ENCODE results near the gene CTNNBL1. TPM values are rescaled to one million over a fixed set of nuclear protein-coding genes. Genes with fewer than 3 reads are reported as not detected.

The CTNNBL1 gene
- total RNA-seq, 1 experiment from 2014 or later = 203 TPM

GRCh38 chr20:37649017-37649416 lies 44.8 kb upstream of the CTNNBL1 start:
- ChIA-PET CTCF (interaction anchor here (0.6 kb wide), 1 partner anchor 295 kb away, joined by 4 read pairs; no protein-coding TSS in a partner anchor), POLR2A (no interaction called here)
- Mint-ChIP-seq H3K36me3 (ENCODE audit: insufficient read depth, unreplicated experiment) (no peaks in the 10 kb centered on the region), H3K4me3 (ENCODE audit: unreplicated experiment) (no peak overlapping the region), H3K9me3 (ENCODE audit: unreplicated experiment) (no peaks in the 10 kb centered on the region), H3K27ac (ENCODE audit: unreplicated experiment) (no peak overlapping the region), H3K27me3 (ENCODE audit: insufficient read depth, unreplicated experiment) (peaks cover 3% of the 10 kb centered on the region), H3K4me1 (ENCODE audit: low read depth, unreplicated experiment) (peaks cover 17% of the 10 kb centered on the region)
- H3K4me3 ChIP-seq (ENCODE audit: low read depth, low read length) = no peak overlapping the region
- no peaks in the 10 kb centered on the region for H3K36me3 ChIP-seq (ENCODE audit: control insufficient read depth, insufficient read depth, low read length)
- intact Hi-C loops (cut with micrococcal nuclease; ENCODE audit: unreplicated experiment) = no loop called here
- H3K4me1 ChIP-seq = peaks cover 7% of the 10 kb centered on the region
- BruUV-seq (replicated peaks) = no TSS peak
- no peak for TF ChIP-seq CTCF (IDR thresholded peaks at IDR 0.05; ENCODE audit: insufficient read depth in 1 of 2, low read depth in 1 of 2, low read length in 1 of 2, severe bottlenecking in 1 of 2, unreplicated experiment in 1 of 2)
- H3K9me3 ChIP-seq = no peaks in the 10 kb centered on the region
- H3K27me3 ChIP-seq (replicated peaks; ENCODE audit: control insufficient read depth, insufficient read depth, low read length) = no peaks in the 10 kb centered on the region; the same call in 1 of the 2 replicates
- DNase-seq = no peak

- ChIA-PET POLR2A (no interaction called here), CTCF (interaction anchor here (0.6 kb wide), 1 partner anchor 294 kb away, joined by 4 read pairs; no protein-coding TSS in a partner anchor)
- Mint-ChIP-seq H3K27ac (ENCODE audit: unreplicated experiment) (no peak overlapping the region), H3K36me3 (ENCODE audit: insufficient read depth, unreplicated experiment) (no peaks in the 10 kb centered on the region), H3K9me3 (ENCODE audit: unreplicated experiment) (no peaks in the 10 kb centered on the region), H3K27me3 (ENCODE audit: insufficient read depth, unreplicated experiment) (peaks cover 3% of the 10 kb centered on the region), H3K4me3 (ENCODE audit: unreplicated experiment) (no peak overlapping the region), H3K4me1 (ENCODE audit: low read depth, unreplicated experiment) (peaks cover 17% of the 10 kb centered on the region)
- Histone ChIP-seq H3K36me3 (ENCODE audit: control insufficient read depth, insufficient read depth, low read length) (no peaks in the 10 kb centered on the region), H3K27me3 (replicated peaks; ENCODE audit: control insufficient read depth, insufficient read depth, low read length) (no peaks in the 10 kb centered on the region; the same call in 1 of the 2 replicates), H3K4me1 (peaks cover 7% of the 10 kb centered on the region), H3K9me3 (no peaks in the 10 kb centered on the region), H3K4me3 (ENCODE audit: low read depth, low read length) (no peak overlapping the region)
- intact Hi-C loops (cut with micrococcal nuclease; ENCODE audit: unreplicated experiment) = loop anchor here (1.0 to 5.0 kb wide), 2 partner anchors 23 to 342 kb away; no protein-coding TSS in a partner anchor
- no peak for TF ChIP-seq CTCF (IDR thresholded peaks at IDR 0.05; ENCODE audit: insufficient read depth in 1 of 2, low read depth in 1 of 2, low read length in 1 of 2, severe bottlenecking in 1 of 2, unreplicated experiment in 1 of 2)
- DNase-seq = no peak
- no TSS peak for BruUV-seq (replicated peaks)
Measured at GRCh38 chr20:37649676-37650370, 44.0 kb upstream of the CTNNBL1 start.

- Mint-ChIP-seq H3K9me3 (ENCODE audit: unreplicated experiment) (no peaks in the 10 kb centered on the region), H3K4me1 (ENCODE audit: low read depth, unreplicated experiment) (peaks cover 17% of the 10 kb centered on the region), H3K36me3 (ENCODE audit: insufficient read depth, unreplicated experiment) (no peaks in the 10 kb centered on the region), H3K4me3 (ENCODE audit: unreplicated experiment) (no peak overlapping the region), H3K27me3 (ENCODE audit: insufficient read depth, unreplicated experiment) (no peaks in the 10 kb centered on the region), H3K27ac (ENCODE audit: unreplicated experiment) (no peak overlapping the region)
- Histone ChIP-seq H3K9me3 (peaks cover 6% of the 10 kb centered on the region; the same call in 1 of the 2 replicates), H3K4me3 (ENCODE audit: low read depth, low read length) (no peak overlapping the region), H3K4me1 (peaks cover 7% of the 10 kb centered on the region), H3K27me3 (replicated peaks; ENCODE audit: control insufficient read depth, insufficient read depth, low read length) (no peaks in the 10 kb centered on the region; the same call in 1 of the 2 replicates), H3K36me3 (ENCODE audit: control insufficient read depth, insufficient read depth, low read length) (no peaks in the 10 kb centered on the region)
- peak in 1 of 2 experiments; percentile 48 for DNase-seq
- no peak for TF ChIP-seq CTCF (IDR thresholded peaks at IDR 0.05; ENCODE audit: insufficient read depth in 1 of 2, low read depth in 1 of 2, low read length in 1 of 2, severe bottlenecking in 1 of 2, unreplicated experiment in 1 of 2)
- POLR2A ChIA-PET = no interaction called here
- intact Hi-C loops (cut with micrococcal nuclease; ENCODE audit: unreplicated experiment) = loop anchor here (1.0 to 5.0 kb wide), 2 partner anchors 23 to 342 kb away; no protein-coding TSS in a partner anchor
- BruUV-seq (replicated peaks) = no TSS peak
- CTCF ChIA-PET = no interaction called here
Measured at GRCh38 chr20:37650661-37651060, 43.2 kb upstream of the CTNNBL1 start.
